Keratinocyte (primary cell): ENCODE measurements around the gene LRRC47. TPM values are rescaled to one million over a fixed set of nuclear protein-coding genes. Genes with fewer than 3 reads are reported as not detected.

Source experiments
- DNase-seq: peaks from one replicate; pipeline ENCODE4 v3.0.0-alpha.2; 2011; ENCODE audit warnings: low read depth, missing footprints, low spot score
- FAIRE-seq: peaks from 2 replicates; lab custom pipeline; 2011; peaks lifted over from hg19 to GRCh38; lab: Jason Lieb, UNC
- H2AFZ ChIP-seq: 2 replicates; pipeline ENCODE4 v1.6.0; 2012; ENCODE audit warnings: low read length, control low read depth, inconsistent platforms; ENCODE audit not compliant: control insufficient read depth
- H3K27ac ChIP-seq: 2 replicates; pipeline ENCODE4 v1.5.1; 2011; ENCODE audit warnings: low read length; ENCODE audit not compliant: control insufficient read depth, insufficient read depth
- H3K27me3 ChIP-seq: 3 replicates; pipeline ENCODE4 v1.6.0; 2011; ENCODE audit warnings: low read length; ENCODE audit not compliant: control insufficient read depth, insufficient read depth; ENCODE audit errors: extremely low read depth
- H3K36me3 ChIP-seq, 2 experiments: 2 replicates in 1 of 2; 3 replicates in 1 of 2; pipeline ENCODE4 v1.5.1; 2011; ENCODE audit warnings: low read length in 2 of 2, mild to moderate bottlenecking in 1 of 2; ENCODE audit not compliant: control insufficient read depth in 2 of 2, insufficient read depth in 2 of 2; ENCODE audit errors: extremely low read depth in 1 of 2
- H3K4me1 ChIP-seq: 3 replicates; pipeline ENCODE4 v1.5.1; 2011; ENCODE audit warnings: low read length; ENCODE audit not compliant: control insufficient read depth, insufficient read depth; ENCODE audit errors: extremely low read depth
- H3K4me2 ChIP-seq: 3 replicates; pipeline ENCODE4 v1.6.0; 2011; ENCODE audit warnings: low read depth, low read length; ENCODE audit not compliant: control insufficient read depth, insufficient read depth; ENCODE audit errors: extremely low read depth
- H3K4me3 ChIP-seq, 3 experiments: fragments of 200-600 bp in 1 of 3; sonication (generic) in 1 of 3; 2 replicates in 2 of 3; 3 replicates in 1 of 3; pipeline ENCODE4 v1.5.1; 2011 to 2016; ENCODE audit warnings: low read length in 3 of 3, mild to moderate bottlenecking in 3 of 3, control low read depth in 2 of 3, inconsistent platforms in 1 of 3, low read depth in 1 of 3, mixed read lengths in 1 of 3, mixed run types in 1 of 3, moderate library complexity in 1 of 3; ENCODE audit not compliant: control insufficient read depth in 2 of 3, insufficient read depth in 2 of 3; ENCODE audit errors: extremely low read depth in 1 of 3
- H3K79me2 ChIP-seq: 2 replicates; pipeline ENCODE4 v1.6.0; 2012; ENCODE audit warnings: low read length; ENCODE audit not compliant: control insufficient read depth, insufficient read depth
- H3K9ac ChIP-seq: 3 replicates; pipeline ENCODE4 v1.6.0; 2011; ENCODE audit warnings: low read length; ENCODE audit not compliant: control insufficient read depth, insufficient read depth; ENCODE audit errors: extremely low read depth
- H3K9me1 ChIP-seq: 3 replicates; pipeline ENCODE4 v1.6.0; 2011; ENCODE audit warnings: low read length; ENCODE audit not compliant: control insufficient read depth, insufficient read depth; ENCODE audit errors: extremely low read depth
- H3K9me3 ChIP-seq: 2 replicates; pipeline ENCODE4 v1.5.1; 2012; ENCODE audit warnings: low read depth, low read length; ENCODE audit not compliant: control insufficient read depth
- H4K20me1 ChIP-seq: 3 replicates; pipeline ENCODE4 v1.6.0; 2011; ENCODE audit warnings: low read length; ENCODE audit not compliant: control insufficient read depth, insufficient read depth; ENCODE audit errors: extremely low read depth
- EZH2 ChIP-seq: IDR thresholded peaks from one replicate; pipeline ENCODE4 v1.6.1; 2012; ENCODE audit warnings: inconsistent platforms, mild to moderate bottlenecking, low read length, moderate library complexity
- dilution Hi-C: fragments of 300-500 bp; cut with MboI; formaldehyde crosslinking; loops from one replicate; pipeline ENCODE4 v1.7.0; 2020; ENCODE audit warnings: low sequenced_read_pairs; ENCODE audit not compliant: extremely low pct_ligation_motif_present
- polyA plus RNA-seq, 5 experiments: library from polyadenylated mRNA; depleted of rRNA in 3 of 5; stranded (reverse) in 3 of 5; stranded (forward) in 1 of 5; unstranded in 1 of 5; fragments of >200 nt; gene quantifications; 1 replicate in 1 of 5; 2 replicates in 3 of 5; 3 replicates in 1 of 5; pipeline versions ENCODE4 v1.2.1 to v1.2.3, GENCODE V29; 2011 to 2012; ENCODE audit warnings: missing spikeins in 2 of 5, low read depth in 1 of 5, low replicate concordance in 1 of 5
- TF ChIP-seq, protein P1 (sequence below), 3 experiments: IDR thresholded peaks in 1 of 3; conservative IDR thresholded peaks in 1 of 3; optimal IDR thresholded peaks in 1 of 3; 2 replicates in 2 of 3; 3 replicates in 1 of 3; pipeline versions ENCODE3 to v1.5.1; 2011; ENCODE audit warnings: low read length in 3 of 3, mild to moderate bottlenecking in 3 of 3, moderate library complexity in 2 of 3, control low read depth in 1 of 3, inconsistent platforms in 1 of 3; ENCODE audit not compliant: insufficient read depth in 2 of 3; ENCODE audit errors: extremely low read depth in 1 of 3

LRRC47 gene
- polyA plus RNA-seq, 1 donor (not counting 4 experiments of a cell fraction or from before 2014, with no cell fraction given), result 40.1 TPM

DNA sequence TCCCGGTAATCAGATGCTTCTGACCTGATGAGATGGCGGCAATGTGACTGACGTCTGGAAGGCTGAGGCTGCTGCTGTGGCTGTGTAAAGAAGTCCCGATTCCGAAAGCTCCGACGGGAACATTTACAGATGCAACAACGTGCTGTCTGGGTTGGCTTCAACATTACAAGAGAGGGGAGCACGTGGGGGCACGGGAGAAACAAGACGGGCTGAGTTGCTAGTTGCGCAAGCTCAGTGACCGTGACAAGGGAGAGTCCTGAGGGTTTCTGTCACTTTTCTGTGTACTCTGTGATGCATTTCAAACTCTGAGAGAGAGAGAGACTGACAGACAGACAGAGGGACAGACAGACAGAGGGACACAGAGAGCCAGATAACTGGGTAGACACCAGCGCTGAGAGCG is 25.6 kb upstream of the LRRC47 start:
- no peaks in the 10 kb centered on the region for H3K9me3 ChIP-seq
- dilution Hi-C loops, result no loop called here
- no peaks in the 10 kb centered on the region for H3K27me3 ChIP-seq
- H3K27ac ChIP-seq, result no peak overlapping the region
- no peak for FAIRE-seq
- no peaks in the 10 kb centered on the region for H3K79me2 ChIP-seq
- peaks cover 18 to 32% of the 10 kb centered on the region in 2 experiments for H3K36me3 ChIP-seq
- peaks cover 12% of the 10 kb centered on the region for H3K4me1 ChIP-seq
- no peak overlapping the region for H3K9ac ChIP-seq
- H3K4me2 ChIP-seq, result no peak overlapping the region
- no peaks in the 10 kb centered on the region for H3K9me1 ChIP-seq
- no peak overlapping the region for H3K4me3 ChIP-seq
- TF ChIP-seq, protein P1, sequence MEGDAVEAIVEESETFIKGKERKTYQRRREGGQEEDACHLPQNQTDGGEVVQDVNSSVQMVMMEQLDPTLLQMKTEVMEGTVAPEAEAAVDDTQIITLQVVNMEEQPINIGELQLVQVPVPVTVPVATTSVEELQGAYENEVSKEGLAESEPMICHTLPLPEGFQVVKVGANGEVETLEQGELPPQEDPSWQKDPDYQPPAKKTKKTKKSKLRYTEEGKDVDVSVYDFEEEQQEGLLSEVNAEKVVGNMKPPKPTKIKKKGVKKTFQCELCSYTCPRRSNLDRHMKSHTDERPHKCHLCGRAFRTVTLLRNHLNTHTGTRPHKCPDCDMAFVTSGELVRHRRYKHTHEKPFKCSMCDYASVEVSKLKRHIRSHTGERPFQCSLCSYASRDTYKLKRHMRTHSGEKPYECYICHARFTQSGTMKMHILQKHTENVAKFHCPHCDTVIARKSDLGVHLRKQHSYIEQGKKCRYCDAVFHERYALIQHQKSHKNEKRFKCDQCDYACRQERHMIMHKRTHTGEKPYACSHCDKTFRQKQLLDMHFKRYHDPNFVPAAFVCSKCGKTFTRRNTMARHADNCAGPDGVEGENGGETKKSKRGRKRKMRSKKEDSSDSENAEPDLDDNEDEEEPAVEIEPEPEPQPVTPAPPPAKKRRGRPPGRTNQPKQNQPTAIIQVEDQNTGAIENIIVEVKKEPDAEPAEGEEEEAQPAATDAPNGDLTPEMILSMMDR (optimal IDR thresholded peaks at IDR 0.05 in 1 of 3, IDR thresholded peaks at IDR 0.05 in 1 of 3, conservative IDR thresholded peaks at IDR 0.05 in 1 of 3; ENCODE audit: extremely low read depth in 1 of 3, insufficient read depth in 2 of 3, low read length in 3 of 3), result no peak
- no peak for TF ChIP-seq EZH2
- H2AFZ ChIP-seq, result no peak overlapping the region
- no peak for DNase-seq
- no peaks in the 10 kb centered on the region for H4K20me1 ChIP-seq

DNA sequence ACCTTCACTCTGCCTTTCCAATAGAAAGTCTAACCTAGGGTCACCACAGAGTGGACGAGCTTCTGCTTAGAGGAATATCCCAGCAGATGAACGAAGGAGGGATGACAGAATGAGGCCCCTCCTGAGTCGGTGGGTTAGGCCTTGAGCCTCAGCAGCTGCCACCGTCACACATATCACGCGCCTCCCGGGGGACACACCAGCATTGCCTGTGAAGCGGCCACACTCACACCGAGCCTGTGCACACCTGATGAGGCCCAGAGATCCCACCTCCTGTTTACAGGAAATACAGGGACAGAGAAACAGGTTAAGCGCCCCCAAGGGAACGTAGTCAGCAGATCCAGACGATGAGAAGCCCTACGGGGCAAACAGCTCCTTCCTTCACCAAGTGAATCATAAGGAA is 25.1 kb upstream of the LRRC47 start:
- no peak for TF ChIP-seq EZH2
- TF ChIP-seq, protein P1 (optimal IDR thresholded peaks at IDR 0.05 in 1 of 3, IDR thresholded peaks at IDR 0.05 in 1 of 3, conservative IDR thresholded peaks at IDR 0.05 in 1 of 3; ENCODE audit: extremely low read depth in 1 of 3, insufficient read depth in 2 of 3, low read length in 3 of 3), result no peak
- no peak overlapping the region for H3K27ac ChIP-seq
- H3K4me3 ChIP-seq, result no peak overlapping the region
- H3K9me3 ChIP-seq, result no peaks in the 10 kb centered on the region
- no peaks in the 10 kb centered on the region for H3K79me2 ChIP-seq
- H3K9me1 ChIP-seq, result no peaks in the 10 kb centered on the region
- DNase-seq, result no peak
- dilution Hi-C loops, result no loop called here
- no peak overlapping the region for H3K9ac ChIP-seq
- no peak overlapping the region for H2AFZ ChIP-seq
- no peaks in the 10 kb centered on the region for H3K27me3 ChIP-seq
- H3K4me2 ChIP-seq, result no peak overlapping the region
- peaks cover 18 to 32% of the 10 kb centered on the region in 2 experiments for H3K36me3 ChIP-seq
- H4K20me1 ChIP-seq, result no peaks in the 10 kb centered on the region
- H3K4me1 ChIP-seq, result peaks cover 12% of the 10 kb centered on the region
- no peak for FAIRE-seq
